SH-SY5Y (cell line): Measurements from ENCODE around the gene TMEM184A.

ENCODE experiments used
- GATA2 ChIP-seq: IDR thresholded peaks from 2 replicates; pipeline ENCODE4 v1.6.1; 2011; ENCODE audit warnings: mild to moderate bottlenecking, low read depth, low read length
- GATA3 ChIP-seq: IDR thresholded peaks from 2 replicates; pipeline ENCODE4 v1.6.1; 2011; ENCODE audit warnings: low read depth, mild to moderate bottlenecking, low read length, moderate library complexity

- TF ChIP-seq GATA2 (no peak), GATA3 (no peak)
Measured at GRCh38 chr7:1521456-1521855, 34.5 kb downstream of the TMEM184A start.
